GM10266 (cell line): ENCODE data around the gene C1orf210.

Experiments
- DNase-seq: peaks from one replicate; pipeline ENCODE4 v3.0.0; 2012; ENCODE audit errors: extremely low spot score
- TF ChIP-seq, protein P1 (sequence below): IDR thresholded peaks from 2 replicates; pipeline ENCODE4 v1.5.1; 2012; ENCODE audit warnings: mild to moderate bottlenecking, low read depth; ENCODE audit not compliant: control insufficient read depth, insufficient read depth; ENCODE audit errors: missing control alignments

C1orf210 gene

DNA sequence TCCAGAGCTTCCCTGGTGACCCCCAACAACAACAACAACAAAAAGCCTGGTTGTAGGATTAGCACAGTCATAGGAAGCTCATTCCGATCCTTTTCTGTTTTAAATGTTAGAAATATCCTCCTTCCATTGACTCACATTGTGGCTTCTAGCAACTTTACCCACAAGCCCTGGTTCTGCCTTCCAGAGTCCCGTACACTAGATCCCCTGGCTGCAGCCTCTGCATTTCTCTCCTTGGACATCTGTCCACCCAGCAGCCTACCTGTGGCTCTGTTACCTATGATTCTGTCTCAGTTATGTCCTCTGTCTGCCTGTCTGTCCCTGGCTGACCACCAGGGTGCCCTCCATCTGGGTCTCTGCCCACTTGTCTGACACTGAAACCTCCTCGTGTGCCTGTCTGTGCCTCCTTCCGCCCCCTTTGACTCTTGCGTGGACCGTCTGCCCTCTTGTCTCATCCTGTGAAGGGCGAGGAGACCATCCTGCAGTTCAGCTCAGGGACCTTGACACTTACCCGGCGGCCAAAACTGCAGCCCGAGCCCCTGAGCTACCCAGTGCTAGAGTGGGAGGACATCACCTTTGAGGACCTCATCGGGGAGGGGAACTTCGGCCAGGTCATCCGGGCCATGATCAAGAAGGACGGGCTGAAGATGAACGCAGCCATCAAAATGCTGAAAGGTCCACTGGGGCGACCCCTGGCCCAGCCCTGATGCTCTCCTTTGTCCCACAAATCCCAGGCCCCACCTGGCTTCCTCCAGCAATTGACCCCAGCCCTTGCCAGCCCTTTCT lies 31.5 kb upstream of the C1orf210 start:
- TF ChIP-seq, protein P1, sequence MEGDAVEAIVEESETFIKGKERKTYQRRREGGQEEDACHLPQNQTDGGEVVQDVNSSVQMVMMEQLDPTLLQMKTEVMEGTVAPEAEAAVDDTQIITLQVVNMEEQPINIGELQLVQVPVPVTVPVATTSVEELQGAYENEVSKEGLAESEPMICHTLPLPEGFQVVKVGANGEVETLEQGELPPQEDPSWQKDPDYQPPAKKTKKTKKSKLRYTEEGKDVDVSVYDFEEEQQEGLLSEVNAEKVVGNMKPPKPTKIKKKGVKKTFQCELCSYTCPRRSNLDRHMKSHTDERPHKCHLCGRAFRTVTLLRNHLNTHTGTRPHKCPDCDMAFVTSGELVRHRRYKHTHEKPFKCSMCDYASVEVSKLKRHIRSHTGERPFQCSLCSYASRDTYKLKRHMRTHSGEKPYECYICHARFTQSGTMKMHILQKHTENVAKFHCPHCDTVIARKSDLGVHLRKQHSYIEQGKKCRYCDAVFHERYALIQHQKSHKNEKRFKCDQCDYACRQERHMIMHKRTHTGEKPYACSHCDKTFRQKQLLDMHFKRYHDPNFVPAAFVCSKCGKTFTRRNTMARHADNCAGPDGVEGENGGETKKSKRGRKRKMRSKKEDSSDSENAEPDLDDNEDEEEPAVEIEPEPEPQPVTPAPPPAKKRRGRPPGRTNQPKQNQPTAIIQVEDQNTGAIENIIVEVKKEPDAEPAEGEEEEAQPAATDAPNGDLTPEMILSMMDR = no peak
- DNase-seq = no peak

GRCh38 chr1:43315963-43316737 lies 30.8 kb upstream of the C1orf210 start:
- TF ChIP-seq, protein P1 = no peak
- no peak for DNase-seq

- TF ChIP-seq, protein P1 = no peak
Observed at GRCh38 chr1:43315481-43315880, 30.1 kb upstream of the C1orf210 start.

DNA sequence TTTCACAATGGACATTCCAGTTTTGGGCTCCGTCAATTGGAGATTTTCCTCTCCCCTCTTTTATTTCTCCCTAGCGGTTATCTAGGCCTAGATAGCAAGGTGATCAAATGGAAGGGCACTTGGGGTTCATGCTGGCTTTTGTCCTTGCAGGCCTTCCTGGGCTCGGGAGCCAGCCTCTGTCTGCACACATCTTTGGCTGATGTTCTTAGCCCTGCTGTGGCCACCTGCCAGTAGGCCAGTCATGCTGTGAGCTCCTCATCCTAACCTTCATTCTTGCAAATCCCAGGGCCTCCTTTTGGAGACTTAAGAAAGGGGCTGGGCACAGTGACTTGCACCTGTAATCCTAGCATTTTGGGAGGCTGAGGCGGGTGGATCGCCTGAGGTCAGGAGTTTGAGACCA lies 28.9 kb upstream of the C1orf210 start:
- TF ChIP-seq, protein P1 = no peak
- DNase-seq = no peak

More at GRCh38 chr1:43315481-43315880, 30.1 kb upstream of the C1orf210 start:
- DNase-seq = no peak

DNA sequence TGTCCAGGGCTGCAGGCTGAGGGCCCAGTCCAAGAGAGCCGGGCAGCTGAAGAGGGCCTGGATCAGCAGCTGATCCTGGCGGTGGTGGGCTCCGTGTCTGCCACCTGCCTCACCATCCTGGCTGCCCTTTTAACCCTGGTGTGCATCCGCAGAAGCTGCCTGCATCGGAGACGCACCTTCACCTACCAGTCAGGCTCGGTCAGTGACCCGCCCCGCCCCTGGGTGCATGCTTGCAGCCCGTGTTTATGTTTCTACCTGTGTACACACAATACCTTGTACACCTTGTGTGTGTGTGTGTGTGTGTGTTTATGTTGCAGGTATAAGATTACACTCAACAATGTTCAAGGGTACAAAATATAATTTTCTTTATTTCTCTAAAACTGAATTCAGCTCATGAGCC lies 28.4 kb upstream of the C1orf210 start:
- TF ChIP-seq, protein P1 = no peak
- no peak for DNase-seq

DNA sequence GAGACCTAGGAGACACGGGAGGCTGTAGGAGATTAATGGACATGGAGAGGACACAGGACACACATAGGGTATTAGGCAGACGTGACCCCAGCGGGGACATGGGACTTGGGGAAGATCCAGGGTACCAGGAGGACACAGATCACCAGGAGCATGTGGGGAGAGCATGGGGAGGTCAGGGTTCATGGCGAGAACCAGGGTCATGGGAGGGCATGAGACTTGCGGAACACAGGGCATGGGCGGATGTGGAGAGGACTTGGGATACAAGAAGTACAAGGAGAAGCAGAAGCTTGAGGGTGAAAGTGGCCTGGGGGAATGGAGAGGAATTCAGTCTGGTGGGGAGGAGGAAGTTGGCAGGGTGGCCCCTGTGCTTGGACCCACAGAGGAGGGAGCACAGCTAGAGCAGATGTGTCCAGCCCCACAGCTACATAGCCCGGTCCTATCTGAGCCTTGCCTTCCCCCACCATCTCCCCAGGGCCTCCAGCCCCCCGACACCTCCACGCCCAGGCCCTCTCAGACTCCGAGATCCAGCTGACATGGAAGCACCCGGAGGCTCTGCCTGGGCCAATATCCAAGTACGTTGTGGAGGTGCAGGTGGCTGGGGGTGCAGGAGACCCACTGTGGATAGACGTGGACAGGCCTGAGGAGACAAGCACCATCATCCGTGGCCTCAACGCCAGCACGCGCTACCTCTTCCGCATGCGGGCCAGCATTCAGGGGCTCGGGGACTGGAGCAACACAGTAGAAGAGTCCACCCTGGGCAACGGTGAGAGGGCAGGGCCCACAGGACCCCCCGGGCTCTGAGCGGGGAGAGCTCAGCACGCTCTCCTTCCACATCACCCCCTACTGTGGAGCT lies 27.5 kb upstream of the C1orf210 start:
- DNase-seq = no peak
- TF ChIP-seq, protein P1 = no peak
